Measurements from ENCODE around the gene FAM171A2.

FAM171A2 gene

GRCh38 chr17:44390250-44390870 lies 26.7 kb upstream of the FAM171A2 start:
- Histone ChIP-seq H3K4me1 (ENCODE audit: insufficient read depth, low read length, severe bottlenecking) (peaks cover 4% of the 10 kb centered on the region), H3K79me2 (ENCODE audit: insufficient read depth, low read length) (no peaks in the 10 kb centered on the region), H3K9me2 (ENCODE audit: low read depth, low read length) (no peaks in the 10 kb centered on the region), H3K4me3 (ENCODE audit: low read depth, low read length, poor library complexity, severe bottlenecking) (no peak overlapping the region), H3K27ac (ENCODE audit: low read depth, low read length, poor library complexity, severe bottlenecking) (no peak overlapping the region), H3F3A (ENCODE audit: insufficient read depth, low read length) (no peaks in the 10 kb centered on the region), H3K36me3 (ENCODE audit: insufficient read depth, low read length) (no peaks in the 10 kb centered on the region), H3K9ac (ENCODE audit: low read length) (no peak overlapping the region), H3K4me2 (ENCODE audit: low read length) (no peak overlapping the region), H2AFZ (ENCODE audit: low read length) (no peak overlapping the region), H3K27me3 (ENCODE audit: insufficient read depth, low read length) (no peaks in the 10 kb centered on the region), H3K9me3 (ENCODE audit: low read length) (no peaks in the 10 kb centered on the region), H4K20me1 (ENCODE audit: insufficient read depth, low read length) (no peaks in the 10 kb centered on the region)
- TF ChIP-seq EZH2 (IDR thresholded peaks at IDR 0.05; ENCODE audit: borderline replicate concordance, low read length) (no peak), CTCF (IDR thresholded peaks at IDR 0.05; ENCODE audit: low read length) (no peak)

GRCh38 chr17:44389723-44390202 lies 26.1 kb upstream of the FAM171A2 start:
- no peak overlapping the region for H2AFZ ChIP-seq (ENCODE audit: low read length)
- no peaks in the 10 kb centered on the region for H4K20me1 ChIP-seq (ENCODE audit: insufficient read depth, low read length)
- no peak overlapping the region for H3K27ac ChIP-seq (ENCODE audit: low read depth, low read length, poor library complexity, severe bottlenecking)
- H3K9ac ChIP-seq (ENCODE audit: low read length) = no peak overlapping the region
- H3K79me2 ChIP-seq (ENCODE audit: insufficient read depth, low read length) = no peaks in the 10 kb centered on the region
- H3K9me2 ChIP-seq (ENCODE audit: low read depth, low read length) = no peaks in the 10 kb centered on the region
- H3F3A ChIP-seq (ENCODE audit: insufficient read depth, low read length) = no peaks in the 10 kb centered on the region
- H3K9me3 ChIP-seq (ENCODE audit: low read length) = no peaks in the 10 kb centered on the region
- no peaks in the 10 kb centered on the region for H3K27me3 ChIP-seq (ENCODE audit: insufficient read depth, low read length)
- H3K4me2 ChIP-seq (ENCODE audit: low read length) = no peak overlapping the region
- H3K36me3 ChIP-seq (ENCODE audit: insufficient read depth, low read length) = no peaks in the 10 kb centered on the region
- peaks cover 8% of the 10 kb centered on the region for H3K4me1 ChIP-seq (ENCODE audit: insufficient read depth, low read length, severe bottlenecking)
- no peak for TF ChIP-seq CTCF (IDR thresholded peaks at IDR 0.05; ENCODE audit: low read length)
- TF ChIP-seq EZH2 (IDR thresholded peaks at IDR 0.05; ENCODE audit: borderline replicate concordance, low read length) = no peak
- no peak overlapping the region for H3K4me3 ChIP-seq (ENCODE audit: low read depth, low read length, poor library complexity, severe bottlenecking)

GRCh38 chr17:44389281-44389680 lies 25.6 kb upstream of the FAM171A2 start, which contains the start of gene ITGA2B:
TSS of gene ITGA2B (minus strand) at chr17:44389649. CDS start at chr17:44389473, 176 bp downstream.
- no peak within 1 kb of the TSS for H3K4me2 ChIP-seq (ENCODE audit: low read length)
- TF ChIP-seq CTCF (IDR thresholded peaks at IDR 0.05; ENCODE audit: low read length) (no peak), EZH2 (IDR thresholded peaks at IDR 0.05; ENCODE audit: borderline replicate concordance, low read length) (no peak)
- no peaks in the 10 kb centered on the region for H3K9me2 ChIP-seq (ENCODE audit: low read depth, low read length)
- no peak within 1 kb of the TSS for H3K27ac ChIP-seq (ENCODE audit: low read depth, low read length, poor library complexity, severe bottlenecking)
- no peaks in the 10 kb centered on the region for H3K9me3 ChIP-seq (ENCODE audit: low read length)
- no peaks in the 10 kb centered on the region for H3K27me3 ChIP-seq (ENCODE audit: insufficient read depth, low read length)
- no peak within 1 kb of the TSS for H3K4me3 ChIP-seq (ENCODE audit: low read depth, low read length, poor library complexity, severe bottlenecking)
- peaks cover 8% of the 10 kb centered on the region for H3K4me1 ChIP-seq (ENCODE audit: insufficient read depth, low read length, severe bottlenecking)
- no peaks in the 10 kb centered on the region for H3F3A ChIP-seq (ENCODE audit: insufficient read depth, low read length)
- H3K36me3 ChIP-seq (ENCODE audit: insufficient read depth, low read length) = no peaks in the 10 kb centered on the region
- H3K9ac ChIP-seq (ENCODE audit: low read length) = no peak within 1 kb of the TSS
- H2AFZ ChIP-seq (ENCODE audit: low read length) = no peak within 1 kb of the TSS
- H4K20me1 ChIP-seq (ENCODE audit: insufficient read depth, low read length) = no peaks in the 10 kb centered on the region
- H3K79me2 ChIP-seq (ENCODE audit: insufficient read depth, low read length) = no peaks in the 10 kb centered on the region
